HEK293 (cell line): ENCODE measurements around the gene CDX2.

Experiments used
- CTCF ChIA-PET: fragments of 350-600 bp; formaldehyde crosslinking; extraction: SDS; loops from one replicate; lab custom pipeline; 2021; ENCODE audit warnings: antibody characterized with exemption; lab: Yijun Ruan, JAX
- POLR2A ChIA-PET: fragments of 300-600 bp; formaldehyde crosslinking; extraction: SDS; loops from one replicate; lab custom pipeline; 2020; ENCODE audit warnings: antibody characterized with exemption, inconsistent platforms; lab: Yijun Ruan, JAX
- H3K27ac ChIP-seq: fragments of 200-500 bp; sonication (Bioruptor generic); 2 replicates; pipeline ENCODE4 v1.5.1; 2014; ENCODE audit warnings: low read depth, low read length, control low read depth, inconsistent platforms; ENCODE audit errors: extremely low read depth
- H3K36me3 ChIP-seq, 2 experiments: fragments of 200-500 bp in 1 of 2; sonication (Bioruptor generic) in 1 of 2; 1 replicate in 1 of 2; 2 replicates in 1 of 2; pipeline ENCODE4 v1.5.1; 2014 to 2017; ENCODE audit warnings: inconsistent platforms in 2 of 2, low read length in 2 of 2; ENCODE audit not compliant: control insufficient read depth in 2 of 2, insufficient read depth in 1 of 2
- H3K4me1 ChIP-seq: fragments of 200-500 bp; sonication (Bioruptor generic); 2 replicates; pipeline ENCODE4 v1.5.1; 2014; ENCODE audit warnings: mild to moderate bottlenecking, low read length, inconsistent platforms; ENCODE audit not compliant: control insufficient read depth, insufficient read depth
- H3K4me3 ChIP-seq: 2 replicates; pipeline ENCODE4 v1.5.1; 2011; ENCODE audit warnings: low read depth, mild to moderate bottlenecking, control low read depth, low read length, moderate library complexity
- H3K9me3 ChIP-seq: fragments of 200-500 bp; sonication (Bioruptor generic); 2 replicates; pipeline ENCODE4 v1.5.1; 2014; ENCODE audit warnings: low read depth, low read length, inconsistent platforms; ENCODE audit not compliant: control insufficient read depth, insufficient read depth
- EGR2 ChIP-seq: fragments of 450-650 bp; formaldehyde crosslinking; IDR thresholded peaks from 2 replicates; pipeline ENCODE4 v1.5.1; 2016; ENCODE audit warnings: low read depth, missing biosample characterization, missing genetic modification characterization
- MEIS1 ChIP-seq: sonication (generic); formaldehyde crosslinking; IDR thresholded peaks from 2 replicates; pipeline ENCODE4 v1.8.1; 2022; ENCODE audit warnings: missing genetic modification reagents, mild to moderate bottlenecking, borderline replicate concordance
- OSR2 ChIP-seq: fragments of 450-650 bp; formaldehyde crosslinking; IDR thresholded peaks from 2 replicates; pipeline ENCODE4 v1.5.1; 2016; ENCODE audit warnings: missing biosample characterization, missing genetic modification characterization
- ZBTB17 ChIP-seq: fragments of 450-650 bp; formaldehyde crosslinking; IDR thresholded peaks from 2 replicates; pipeline ENCODE4 v1.5.1; 2016; ENCODE audit warnings: missing biosample characterization, missing genetic modification characterization
- ZFP41 ChIP-seq: fragments of 450-650 bp; formaldehyde crosslinking; IDR thresholded peaks from 2 replicates; pipeline ENCODE4 v1.5.1; 2016; ENCODE audit warnings: missing biosample characterization, missing genetic modification characterization, borderline replicate concordance
- ZNF146 ChIP-seq: fragments of 450-650 bp; formaldehyde crosslinking; IDR thresholded peaks from 2 replicates; pipeline ENCODE4 v1.5.1; 2016; ENCODE audit warnings: missing biosample characterization, missing genetic modification characterization
- ZNF148 ChIP-seq: fragments of 450-650 bp; formaldehyde crosslinking; IDR thresholded peaks from 2 replicates; pipeline ENCODE4 v1.5.0; 2017; ENCODE audit warnings: missing biosample characterization, missing genetic modification characterization, borderline replicate concordance
- ZNF248 ChIP-seq: fragments of 450-650 bp; formaldehyde crosslinking; IDR thresholded peaks from 2 replicates; pipeline ENCODE4 v1.5.1; 2017; ENCODE audit warnings: missing biosample characterization, missing genetic modification characterization
- ZNF302 ChIP-seq: fragments of 450-650 bp; formaldehyde crosslinking; IDR thresholded peaks from 2 replicates; pipeline ENCODE4 v1.5.1; 2016; ENCODE audit warnings: missing biosample characterization, missing genetic modification characterization, low read depth
- ZNF311 ChIP-seq: fragments of 450-650 bp; formaldehyde crosslinking; IDR thresholded peaks from 2 replicates; pipeline ENCODE4 v1.5.1; 2017; ENCODE audit warnings: missing biosample characterization, missing genetic modification characterization, borderline replicate concordance
- ZNF513 ChIP-seq: fragments of 450-650 bp; IDR thresholded peaks from 2 replicates; pipeline ENCODE4 v1.5.1; 2018; ENCODE audit warnings: missing biosample characterization, missing genetic modification characterization
- ZNF549 ChIP-seq: fragments of 450-650 bp; IDR thresholded peaks from 2 replicates; pipeline ENCODE4 v1.5.1; 2018; ENCODE audit warnings: missing biosample characterization, missing genetic modification characterization, mild to moderate bottlenecking, inconsistent platforms, moderate library complexity
- ZNF654 ChIP-seq: fragments of 450-650 bp; formaldehyde crosslinking; IDR thresholded peaks from 2 replicates; pipeline ENCODE4 v1.5.1; 2016; ENCODE audit warnings: low read depth, missing biosample characterization, missing genetic modification characterization
- ZNF785 ChIP-seq: fragments of 450-650 bp; formaldehyde crosslinking; IDR thresholded peaks from 2 replicates; pipeline ENCODE4 v1.5.1; 2016; ENCODE audit warnings: missing biosample characterization, missing genetic modification characterization
- ZNF843 ChIP-seq: fragments of 450-650 bp; formaldehyde crosslinking; IDR thresholded peaks from 2 replicates; pipeline ENCODE4 v1.5.1; 2016; ENCODE audit warnings: missing biosample characterization, missing genetic modification characterization
- TF ChIP-seq, protein P1 (sequence below): fragments of 450-650 bp; formaldehyde crosslinking; IDR thresholded peaks from 2 replicates; pipeline ENCODE4 v1.5.1; 2016; ENCODE audit warnings: missing biosample characterization, missing genetic modification characterization, low read depth

Gene CDX2

GRCh38 chr13:27926644-27927434, 42.3 kb downstream of the CDX2 start:
- Histone ChIP-seq H3K4me3 (no peak overlapping the region), H3K27ac (no peak overlapping the region), H3K36me3 (peaks cover 0 to 7% of the 10 kb centered on the region in 2 experiments; a peak in 1 of 3 replicates), H3K4me1 (no peaks in the 10 kb centered on the region), H3K9me3 (no peaks in the 10 kb centered on the region)
- ChIA-PET CTCF (no interaction called here), POLR2A (no interaction called here)
- TF ChIP-seq ZNF654 (tag by site-specific recombination) (no peak), OSR2 (no peak), ZNF785 (tag by site-specific recombination) (no peak), ZNF302 (no peak), ZNF248 (tag by site-specific recombination) (no peak), ZNF843 (tag by site-specific recombination) (no peak)

GRCh38 chr13:27925220-27925991, 43.7 kb downstream of the CDX2 start:
- ChIA-PET POLR2A (no interaction called here), CTCF (no interaction called here)
- H3K27ac ChIP-seq = no peak overlapping the region
- no peak for TF ChIP-seq ZNF146 (tag by site-specific recombination)
- TF ChIP-seq ZNF148 = no peak
- peak; percentile 89 for TF ChIP-seq ZNF513 (tag by site-specific recombination)
- TF ChIP-seq ZNF549 (tag by site-specific recombination) = no peak
- no peak for TF ChIP-seq ZNF311 (tag by site-specific recombination)
- peak; percentile 53; the same call in 1 of the 2 replicates for TF ChIP-seq EGR2
- no peak for TF ChIP-seq ZBTB17
- TF ChIP-seq, protein P1, sequence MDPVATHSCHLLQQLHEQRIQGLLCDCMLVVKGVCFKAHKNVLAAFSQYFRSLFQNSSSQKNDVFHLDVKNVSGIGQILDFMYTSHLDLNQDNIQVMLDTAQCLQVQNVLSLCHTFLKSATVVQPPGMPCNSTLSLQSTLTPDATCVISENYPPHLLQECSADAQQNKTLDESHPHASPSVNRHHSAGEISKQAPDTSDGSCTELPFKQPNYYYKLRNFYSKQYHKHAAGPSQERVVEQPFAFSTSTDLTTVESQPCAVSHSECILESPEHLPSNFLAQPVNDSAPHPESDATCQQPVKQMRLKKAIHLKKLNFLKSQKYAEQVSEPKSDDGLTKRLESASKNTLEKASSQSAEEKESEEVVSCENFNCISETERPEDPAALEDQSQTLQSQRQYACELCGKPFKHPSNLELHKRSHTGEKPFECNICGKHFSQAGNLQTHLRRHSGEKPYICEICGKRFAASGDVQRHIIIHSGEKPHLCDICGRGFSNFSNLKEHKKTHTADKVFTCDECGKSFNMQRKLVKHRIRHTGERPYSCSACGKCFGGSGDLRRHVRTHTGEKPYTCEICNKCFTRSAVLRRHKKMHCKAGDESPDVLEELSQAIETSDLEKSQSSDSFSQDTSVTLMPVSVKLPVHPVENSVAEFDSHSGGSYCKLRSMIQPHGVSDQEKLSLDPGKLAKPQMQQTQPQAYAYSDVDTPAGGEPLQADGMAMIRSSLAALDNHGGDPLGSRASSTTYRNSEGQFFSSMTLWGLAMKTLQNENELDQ (tag by site-specific recombination) = no peak
- TF ChIP-seq MEIS1 (CRISPR knock-in tag) = no peak
- TF ChIP-seq ZFP41 (tag by site-specific recombination) = no peak
- no peaks in the 10 kb centered on the region for H3K4me1 ChIP-seq
- no peaks in the 10 kb centered on the region for H3K9me3 ChIP-seq
- H3K4me3 ChIP-seq = no peak overlapping the region
- H3K36me3 ChIP-seq = peaks cover 0 to 7% of the 10 kb centered on the region in 2 experiments; a peak in 1 of 3 replicates
